ENCODE results near the gene HTR5A.

Gene HTR5A

GRCh38 chr7:155053002-155053401, 17.1 kb upstream of the HTR5A start:
- H3K9me3 ChIP-seq (ENCODE audit: control insufficient read depth in 2 of 2, low read length in 2 of 2): no peaks in the 10 kb centered on the region
- H3K36me3 ChIP-seq (ENCODE audit: control insufficient read depth in 2 of 2, insufficient read depth in 2 of 2, low read length in 2 of 2): no peaks in the 10 kb centered on the region
- no peaks in the 10 kb centered on the region for H3K4me1 ChIP-seq (ENCODE audit: control insufficient read depth in 2 of 2, insufficient read depth in 2 of 2, low read length in 2 of 2)
- H3K9ac ChIP-seq (ENCODE audit: low read depth in 1 of 2, low read length in 2 of 2): no peak overlapping the region
- H3K27ac ChIP-seq (ENCODE audit: low read depth in 2 of 2, low read length in 2 of 2): no peak overlapping the region
- no peaks in the 10 kb centered on the region for H3K27me3 ChIP-seq (ENCODE audit: control insufficient read depth in 2 of 2, insufficient read depth in 2 of 2, low read length in 2 of 2)
- no peak overlapping the region for H3K4me3 ChIP-seq (ENCODE audit: low read length in 2 of 2)

- H3K4me1 ChIP-seq (ENCODE audit: control insufficient read depth in 2 of 2, insufficient read depth in 2 of 2, low read length in 2 of 2): no peaks in the 10 kb centered on the region
- no peaks in the 10 kb centered on the region for H3K27me3 ChIP-seq (ENCODE audit: control insufficient read depth in 2 of 2, insufficient read depth in 2 of 2, low read length in 2 of 2)
- no peaks in the 10 kb centered on the region for H3K9me3 ChIP-seq (ENCODE audit: control insufficient read depth in 2 of 2, low read length in 2 of 2)
- H3K36me3 ChIP-seq (ENCODE audit: control insufficient read depth in 2 of 2, insufficient read depth in 2 of 2, low read length in 2 of 2): no peaks in the 10 kb centered on the region
- H3K27ac ChIP-seq (ENCODE audit: low read depth in 2 of 2, low read length in 2 of 2): no peak overlapping the region
- no peak overlapping the region for H3K9ac ChIP-seq (ENCODE audit: low read depth in 1 of 2, low read length in 2 of 2)
- no peak overlapping the region for H3K4me3 ChIP-seq (ENCODE audit: low read length in 2 of 2)
Measured at GRCh38 chr7:155054761-155055160, 15.4 kb upstream of the HTR5A start.

GRCh38 chr7:155057076-155057475, 13.0 kb upstream of the HTR5A start:
- no peak overlapping the region for H3K9ac ChIP-seq (ENCODE audit: low read depth in 1 of 2, low read length in 2 of 2)
- no peak overlapping the region for H3K4me3 ChIP-seq (ENCODE audit: low read length in 2 of 2)

GRCh38 chr7:155058896-155059295, 11.2 kb upstream of the HTR5A start:
- no peaks in the 10 kb centered on the region for H3K36me3 ChIP-seq (ENCODE audit: control insufficient read depth in 2 of 2, insufficient read depth in 2 of 2, low read length in 2 of 2)
- H3K27me3 ChIP-seq (ENCODE audit: control insufficient read depth in 2 of 2, insufficient read depth in 2 of 2, low read length in 2 of 2): peaks cover 0 to 4% of the 10 kb centered on the region in 2 donors
- no peak overlapping the region for H3K4me3 ChIP-seq (ENCODE audit: low read length in 2 of 2)
- H3K4me1 ChIP-seq (ENCODE audit: control insufficient read depth in 2 of 2, insufficient read depth in 2 of 2, low read length in 2 of 2): no peaks in the 10 kb centered on the region
- no peak overlapping the region for H3K27ac ChIP-seq (ENCODE audit: low read depth in 2 of 2, low read length in 2 of 2)
- H3K9me3 ChIP-seq (ENCODE audit: control insufficient read depth in 2 of 2, low read length in 2 of 2): no peaks in the 10 kb centered on the region
- H3K9ac ChIP-seq (ENCODE audit: low read depth in 1 of 2, low read length in 2 of 2): no peak overlapping the region

More at GRCh38 chr7:155057076-155057475, 13.0 kb upstream of the HTR5A start:
- H3K36me3 ChIP-seq (ENCODE audit: control insufficient read depth in 2 of 2, insufficient read depth in 2 of 2, low read length in 2 of 2): no peaks in the 10 kb centered on the region
- no peaks in the 10 kb centered on the region for H3K4me1 ChIP-seq (ENCODE audit: control insufficient read depth in 2 of 2, insufficient read depth in 2 of 2, low read length in 2 of 2)
- peaks cover 0 to 4% of the 10 kb centered on the region in 2 donors for H3K27me3 ChIP-seq (ENCODE audit: control insufficient read depth in 2 of 2, insufficient read depth in 2 of 2, low read length in 2 of 2)
- no peaks in the 10 kb centered on the region for H3K9me3 ChIP-seq (ENCODE audit: control insufficient read depth in 2 of 2, low read length in 2 of 2)
- H3K27ac ChIP-seq (ENCODE audit: low read depth in 2 of 2, low read length in 2 of 2): no peak overlapping the region

GRCh38 chr7:155059703-155060102, 10.4 kb upstream of the HTR5A start:
- Histone ChIP-seq H3K4me1 (ENCODE audit: control insufficient read depth in 2 of 2, insufficient read depth in 2 of 2, low read length in 2 of 2) (no peaks in the 10 kb centered on the region), H3K9ac (ENCODE audit: low read depth in 1 of 2, low read length in 2 of 2) (no peak overlapping the region), H3K9me3 (ENCODE audit: control insufficient read depth in 2 of 2, low read length in 2 of 2) (no peaks in the 10 kb centered on the region), H3K27me3 (ENCODE audit: control insufficient read depth in 2 of 2, insufficient read depth in 2 of 2, low read length in 2 of 2) (peaks cover 0 to 4% of the 10 kb centered on the region in 2 donors), H3K27ac (ENCODE audit: low read depth in 2 of 2, low read length in 2 of 2) (no peak overlapping the region), H3K4me3 (ENCODE audit: low read length in 2 of 2) (no peak overlapping the region), H3K36me3 (ENCODE audit: control insufficient read depth in 2 of 2, insufficient read depth in 2 of 2, low read length in 2 of 2) (no peaks in the 10 kb centered on the region)

GRCh38 chr7:155062411-155062810, 7.7 kb upstream of the HTR5A start:
- H3K4me3 ChIP-seq (ENCODE audit: low read length in 2 of 2): no peak overlapping the region
- no peaks in the 10 kb centered on the region for H3K4me1 ChIP-seq (ENCODE audit: control insufficient read depth in 2 of 2, insufficient read depth in 2 of 2, low read length in 2 of 2)
- no peak overlapping the region for H3K27ac ChIP-seq (ENCODE audit: low read depth in 2 of 2, low read length in 2 of 2)
- no peak overlapping the region for H3K9ac ChIP-seq (ENCODE audit: low read depth in 1 of 2, low read length in 2 of 2)
- peaks cover 0 to 4% of the 10 kb centered on the region in 2 donors for H3K27me3 ChIP-seq (ENCODE audit: control insufficient read depth in 2 of 2, insufficient read depth in 2 of 2, low read length in 2 of 2)
- no peaks in the 10 kb centered on the region for H3K36me3 ChIP-seq (ENCODE audit: control insufficient read depth in 2 of 2, insufficient read depth in 2 of 2, low read length in 2 of 2)
- H3K9me3 ChIP-seq (ENCODE audit: control insufficient read depth in 2 of 2, low read length in 2 of 2): no peaks in the 10 kb centered on the region

GRCh38 chr7:155064186-155064585, 5.9 kb upstream of the HTR5A start:
- Histone ChIP-seq H3K4me1 (ENCODE audit: control insufficient read depth in 2 of 2, insufficient read depth in 2 of 2, low read length in 2 of 2) (no peaks in the 10 kb centered on the region), H3K36me3 (ENCODE audit: control insufficient read depth in 2 of 2, insufficient read depth in 2 of 2, low read length in 2 of 2) (no peaks in the 10 kb centered on the region), H3K9me3 (ENCODE audit: control insufficient read depth in 2 of 2, low read length in 2 of 2) (no peaks in the 10 kb centered on the region), H3K4me3 (ENCODE audit: low read length in 2 of 2) (no peak overlapping the region), H3K27me3 (ENCODE audit: control insufficient read depth in 2 of 2, insufficient read depth in 2 of 2, low read length in 2 of 2) (peaks cover 0 to 4% of the 10 kb centered on the region in 2 donors), H3K27ac (ENCODE audit: low read depth in 2 of 2, low read length in 2 of 2) (no peak overlapping the region), H3K9ac (ENCODE audit: low read depth in 1 of 2, low read length in 2 of 2) (no peak overlapping the region)

- Histone ChIP-seq H3K4me3 (ENCODE audit: low read length in 2 of 2) (no peak overlapping the region), H3K27ac (ENCODE audit: low read depth in 2 of 2, low read length in 2 of 2) (no peak overlapping the region), H3K36me3 (ENCODE audit: control insufficient read depth in 2 of 2, insufficient read depth in 2 of 2, low read length in 2 of 2) (no peaks in the 10 kb centered on the region), H3K27me3 (ENCODE audit: control insufficient read depth in 2 of 2, insufficient read depth in 2 of 2, low read length in 2 of 2) (no peaks in the 10 kb centered on the region), H3K9me3 (ENCODE audit: control insufficient read depth in 2 of 2, low read length in 2 of 2) (no peaks in the 10 kb centered on the region), H3K4me1 (ENCODE audit: control insufficient read depth in 2 of 2, insufficient read depth in 2 of 2, low read length in 2 of 2) (no peaks in the 10 kb centered on the region), H3K9ac (ENCODE audit: low read depth in 1 of 2, low read length in 2 of 2) (no peak overlapping the region)
Measured at GRCh38 chr7:155066417-155066950, 3.6 kb upstream of the HTR5A start.

GRCh38 chr7:155071121-155071651, 1.1 kb downstream of the HTR5A start:
- Histone ChIP-seq H3K4me3 (ENCODE audit: low read length in 2 of 2) (no peak overlapping the region), H3K27ac (ENCODE audit: low read depth in 2 of 2, low read length in 2 of 2) (no peak overlapping the region), H3K4me1 (ENCODE audit: control insufficient read depth in 2 of 2, insufficient read depth in 2 of 2, low read length in 2 of 2) (no peaks in the 10 kb centered on the region), H3K36me3 (ENCODE audit: control insufficient read depth in 2 of 2, insufficient read depth in 2 of 2, low read length in 2 of 2) (no peaks in the 10 kb centered on the region), H3K9me3 (ENCODE audit: control insufficient read depth in 2 of 2, low read length in 2 of 2) (no peaks in the 10 kb centered on the region), H3K9ac (ENCODE audit: low read depth in 1 of 2, low read length in 2 of 2) (no peak overlapping the region), H3K27me3 (ENCODE audit: control insufficient read depth in 2 of 2, insufficient read depth in 2 of 2, low read length in 2 of 2) (peaks cover 2% of the 10 kb centered on the region in 2 donors)

GRCh38 chr7:155071916-155072571, 1.9 kb downstream of the HTR5A start:
- H3K27ac ChIP-seq (ENCODE audit: low read depth in 2 of 2, low read length in 2 of 2): no peak overlapping the region
- peaks cover 2% of the 10 kb centered on the region in 2 donors for H3K27me3 ChIP-seq (ENCODE audit: control insufficient read depth in 2 of 2, insufficient read depth in 2 of 2, low read length in 2 of 2)
- H3K9ac ChIP-seq (ENCODE audit: low read depth in 1 of 2, low read length in 2 of 2): no peak overlapping the region
- no peak overlapping the region for H3K4me3 ChIP-seq (ENCODE audit: low read length in 2 of 2)
- H3K9me3 ChIP-seq (ENCODE audit: control insufficient read depth in 2 of 2, low read length in 2 of 2): no peaks in the 10 kb centered on the region
- no peaks in the 10 kb centered on the region for H3K4me1 ChIP-seq (ENCODE audit: control insufficient read depth in 2 of 2, insufficient read depth in 2 of 2, low read length in 2 of 2)
- H3K36me3 ChIP-seq (ENCODE audit: control insufficient read depth in 2 of 2, insufficient read depth in 2 of 2, low read length in 2 of 2): no peaks in the 10 kb centered on the region

All from mucosa of rectum (tissue), 2 donors.